Nasal cavity respiratory epithelium epithelial cell of viscerocranial mucosa (primary cell): Measurements from ENCODE around the gene PRAMEF12. TPM values are rescaled to one million over a fixed set of nuclear protein-coding genes. Genes with fewer than 3 reads are reported as not detected.

Experiments
- total RNA-seq: library from RNA; depleted of rRNA; stranded (reverse); fragments of >200 nt; gene quantifications from 2 replicates; pipeline ENCODE4 v1.2.3, GENCODE V29; 2014

Gene PRAMEF12
- total RNA-seq: not detected in 2 replicates

DNA sequence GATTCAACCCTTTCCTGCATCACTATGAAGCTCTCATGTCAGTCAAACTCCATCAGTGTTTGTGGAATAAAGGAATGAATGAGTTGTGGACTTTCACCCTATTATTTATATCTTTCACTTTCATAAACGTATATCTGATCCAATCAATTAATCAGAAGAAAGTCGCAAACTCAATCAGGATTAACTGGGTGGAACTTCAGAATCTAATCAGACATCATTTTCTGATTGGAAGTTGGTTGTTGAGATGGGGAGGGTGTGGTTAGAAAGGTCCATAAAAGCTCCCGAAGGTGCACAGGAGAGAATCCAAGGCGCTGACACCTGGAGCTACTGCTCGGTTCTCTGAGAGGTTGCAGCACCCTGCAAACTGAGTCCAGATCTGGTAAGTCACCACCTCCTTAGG lies at the start of gene PRAMEF12:
TSS of gene PRAMEF12 (plus strand) at position 301 of the 400 bp plus-strand sequence. CDS start 1,130 bp downstream, outside the sequence.

DNA sequence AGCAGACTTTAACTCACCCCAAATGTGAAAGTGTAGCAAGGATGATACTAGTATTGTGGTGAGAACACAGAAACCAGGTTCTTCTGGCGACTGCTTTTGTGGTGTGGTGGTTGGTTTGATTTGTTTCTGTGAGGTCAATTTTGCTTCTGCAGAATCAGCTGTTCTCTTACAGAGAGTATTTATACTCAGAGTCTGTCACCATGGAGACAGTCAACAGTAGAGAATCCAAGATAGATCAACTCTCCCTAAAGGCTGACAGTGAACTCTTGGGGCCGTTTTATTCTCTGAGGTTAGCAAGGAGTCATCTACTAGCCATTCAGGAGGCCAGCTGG lies 27.6 kb upstream of the PRAMEF12 start, which contains the start of gene CFAP107:
TSS of gene CFAP107 (plus strand) at position 209 of the 332 bp plus-strand sequence. CDS start 231 bp downstream, outside the sequence.

DNA sequence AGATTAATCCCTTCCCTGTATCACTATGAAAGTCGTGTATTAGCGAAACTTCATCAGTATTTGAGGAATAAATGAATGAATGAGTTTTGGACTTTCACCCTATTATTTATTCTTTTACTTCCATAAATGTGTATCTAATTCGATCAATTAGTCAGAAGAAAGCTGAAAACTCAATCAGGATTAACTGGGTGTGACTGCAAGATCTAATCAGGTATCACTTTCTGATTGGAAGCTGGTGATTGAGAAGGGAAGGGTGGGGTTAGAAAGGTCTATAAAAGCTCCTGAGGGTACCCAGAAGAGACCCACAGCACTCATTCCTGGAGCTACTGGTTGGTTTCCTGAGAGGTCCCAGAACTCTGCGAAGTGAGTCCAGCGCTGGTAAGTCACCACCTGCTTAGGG lies 17.6 kb downstream of the PRAMEF12 start, which contains the start of gene PRAMEF1:
TSS of gene PRAMEF1 (plus strand) at position 301 of the 400 bp plus-strand sequence. CDS start 1,831 bp downstream, outside the sequence.

Other genes with a start within 250 kb of the PRAMEF12 start
- 14.7 and 47.6 TPM in 2 replicates for gene DHRS3, start 155.5 kb upstream of the PRAMEF12 start, total RNA-seq
- not detected in 2 replicates for gene AADACL4, start 129.7 kb upstream of the PRAMEF12 start, total RNA-seq
- not detected in 2 replicates for gene AADACL3, start 57.6 kb upstream of the PRAMEF12 start, total RNA-seq
- not detected in 2 replicates for gene CFAP107, start 27.5 kb upstream of the PRAMEF12 start, total RNA-seq
- gene PRAMEF1, start 17.7 kb downstream of the PRAMEF12 start, total RNA-seq: not detected in 2 replicates
- gene PRAMEF11, start 57.7 kb downstream of the PRAMEF12 start, total RNA-seq: not detected in 2 replicates
- gene HNRNPCL1, start 75.0 kb downstream of the PRAMEF12 start, total RNA-seq: not detected in 2 replicates
- not detected in 2 replicates for gene PRAMEF2, start 83.3 kb downstream of the PRAMEF12 start, total RNA-seq
- gene PRAMEF4, start 112.5 kb downstream of the PRAMEF12 start, total RNA-seq: not detected in 2 replicates
- gene PRAMEF10, start 124.5 kb downstream of the PRAMEF12 start, total RNA-seq: not detected in 2 replicates
- gene PRAMEF7, start 142.9 kb downstream of the PRAMEF12 start, total RNA-seq: not detected in 2 replicates
- gene PRAMEF6, start 173.8 kb downstream of the PRAMEF12 start, total RNA-seq: not detected in 2 replicates